ENCODE measurements around the gene CLNK.

DNA sequence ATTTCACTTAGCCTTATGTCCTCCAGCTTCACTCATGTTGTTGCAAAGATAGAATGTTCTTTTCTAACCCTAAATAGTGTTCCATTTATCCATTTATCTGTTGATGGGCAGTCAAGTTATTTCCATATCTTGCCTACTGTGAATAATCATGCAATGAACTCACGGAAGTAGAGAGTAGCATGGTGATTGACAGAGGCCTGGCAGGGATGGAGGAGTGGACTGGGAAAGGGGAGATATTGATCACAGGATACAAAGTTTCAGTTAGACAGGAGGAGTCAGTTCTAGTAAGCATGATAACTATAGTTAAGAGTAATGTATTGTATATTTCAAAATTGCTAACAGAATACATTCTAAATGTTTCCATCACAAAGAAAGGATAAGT lies 10.3 kb upstream of the CLNK start:
- TF ChIP-seq, protein P1, sequence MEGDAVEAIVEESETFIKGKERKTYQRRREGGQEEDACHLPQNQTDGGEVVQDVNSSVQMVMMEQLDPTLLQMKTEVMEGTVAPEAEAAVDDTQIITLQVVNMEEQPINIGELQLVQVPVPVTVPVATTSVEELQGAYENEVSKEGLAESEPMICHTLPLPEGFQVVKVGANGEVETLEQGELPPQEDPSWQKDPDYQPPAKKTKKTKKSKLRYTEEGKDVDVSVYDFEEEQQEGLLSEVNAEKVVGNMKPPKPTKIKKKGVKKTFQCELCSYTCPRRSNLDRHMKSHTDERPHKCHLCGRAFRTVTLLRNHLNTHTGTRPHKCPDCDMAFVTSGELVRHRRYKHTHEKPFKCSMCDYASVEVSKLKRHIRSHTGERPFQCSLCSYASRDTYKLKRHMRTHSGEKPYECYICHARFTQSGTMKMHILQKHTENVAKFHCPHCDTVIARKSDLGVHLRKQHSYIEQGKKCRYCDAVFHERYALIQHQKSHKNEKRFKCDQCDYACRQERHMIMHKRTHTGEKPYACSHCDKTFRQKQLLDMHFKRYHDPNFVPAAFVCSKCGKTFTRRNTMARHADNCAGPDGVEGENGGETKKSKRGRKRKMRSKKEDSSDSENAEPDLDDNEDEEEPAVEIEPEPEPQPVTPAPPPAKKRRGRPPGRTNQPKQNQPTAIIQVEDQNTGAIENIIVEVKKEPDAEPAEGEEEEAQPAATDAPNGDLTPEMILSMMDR (conservative IDR thresholded peaks at IDR 0.05; ENCODE audit: low read length) = no peak
- TF ChIP-seq EZH2phosphoT487 (IDR thresholded peaks at IDR 0.05; ENCODE audit: borderline replicate concordance, low read depth, low read length) = no peak

Data from OCI-LY7 (cell line).